HUES64 (cell line): ENCODE measurements around the gene SLC5A7.

Source experiments
- H3K27ac ChIP-seq: 2 replicates; pipeline ENCODE4 v1.7.0; 2013; ENCODE audit warnings: low read depth, low read length, inconsistent platforms
- H3K27me3 ChIP-seq: 2 replicates; pipeline ENCODE4 v1.6.1; 2013; ENCODE audit warnings: mild to moderate bottlenecking, low read length; ENCODE audit not compliant: insufficient read depth
- H3K36me3 ChIP-seq: 2 replicates; pipeline ENCODE4 v1.6.1; 2013; ENCODE audit warnings: mild to moderate bottlenecking, low read length; ENCODE audit not compliant: insufficient read depth
- H3K4me1 ChIP-seq: 2 replicates; pipeline ENCODE4 v1.6.1; 2013; ENCODE audit warnings: mild to moderate bottlenecking, low read length, moderate library complexity; ENCODE audit not compliant: insufficient read depth
- H3K4me3 ChIP-seq: 2 replicates; pipeline ENCODE4 v1.5.1; 2013; ENCODE audit warnings: mild to moderate bottlenecking, low read length, moderate library complexity
- H3K9ac ChIP-seq: 2 replicates; pipeline ENCODE4 v1.6.1; 2013; ENCODE audit warnings: mild to moderate bottlenecking, low read depth, low read length
- H3K9me3 ChIP-seq: 2 replicates; pipeline ENCODE4 v1.6.1; 2013; ENCODE audit warnings: low read depth, low read length; ENCODE audit not compliant: insufficient read depth
- WGBS: fragments of 150-250, 120-280 bp; methylation state at CpG from one replicate; pipeline ENCODE4 v1.1.7; 2013; ENCODE audit warnings: missing lambda C conversion rate; 5-methylcytosine and 5-hydroxymethylcytosine counted together

Gene SLC5A7

DNA sequence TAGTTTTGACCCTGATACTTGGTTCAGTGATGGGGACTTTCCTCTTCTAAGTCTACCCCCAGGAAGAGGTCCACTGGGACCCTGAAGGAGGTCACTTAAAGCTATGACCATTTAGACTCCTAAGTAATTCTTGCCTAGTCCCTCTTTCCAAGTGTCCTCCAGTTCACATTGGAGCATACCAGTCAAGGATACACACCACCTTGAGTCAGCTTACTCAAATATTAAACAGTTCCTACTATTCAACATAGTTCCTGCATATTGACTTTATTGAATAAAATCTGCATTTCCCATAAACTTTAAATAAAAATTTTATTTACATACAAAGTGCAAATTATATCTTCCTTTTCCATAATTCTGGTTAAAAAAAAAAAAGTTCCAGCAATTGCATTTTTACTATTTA lies 36.3 kb downstream of the SLC5A7 start:
- Histone ChIP-seq H3K9me3 (no peaks in the 10 kb centered on the region), H3K4me3 (no peak overlapping the region), H3K9ac (no peak overlapping the region), H3K36me3 (no peaks in the 10 kb centered on the region), H3K27me3 (no peaks in the 10 kb centered on the region), H3K27ac (no peak overlapping the region), H3K4me1 (peaks cover 21% of the 10 kb centered on the region)

- H3K27me3 ChIP-seq: no peaks in the 10 kb centered on the region
- H3K4me1 ChIP-seq: peaks cover 25% of the 10 kb centered on the region
- no peak overlapping the region for H3K9ac ChIP-seq
- H3K4me3 ChIP-seq: no peak overlapping the region
- WGBS: 93% methylated on average over 4 of the region's 4 CpGs
- H3K9me3 ChIP-seq: no peaks in the 10 kb centered on the region
- H3K27ac ChIP-seq: no peak overlapping the region
- no peaks in the 10 kb centered on the region for H3K36me3 ChIP-seq
Measured at GRCh38 chr2:108023776-108024175, 37.5 kb downstream of the SLC5A7 start.

GRCh38 chr2:108026092-108026794 lies 39.9 kb downstream of the SLC5A7 start:
- Histone ChIP-seq H3K4me3 (no peak overlapping the region), H3K36me3 (no peaks in the 10 kb centered on the region), H3K9me3 (peaks cover 10% of the 10 kb centered on the region), H3K27me3 (no peaks in the 10 kb centered on the region), H3K9ac (no peak overlapping the region), H3K27ac (no peak overlapping the region), H3K4me1 (peaks cover 25% of the 10 kb centered on the region)
- 92% methylated on average over 1 of the region's 1 CpG for WGBS

DNA sequence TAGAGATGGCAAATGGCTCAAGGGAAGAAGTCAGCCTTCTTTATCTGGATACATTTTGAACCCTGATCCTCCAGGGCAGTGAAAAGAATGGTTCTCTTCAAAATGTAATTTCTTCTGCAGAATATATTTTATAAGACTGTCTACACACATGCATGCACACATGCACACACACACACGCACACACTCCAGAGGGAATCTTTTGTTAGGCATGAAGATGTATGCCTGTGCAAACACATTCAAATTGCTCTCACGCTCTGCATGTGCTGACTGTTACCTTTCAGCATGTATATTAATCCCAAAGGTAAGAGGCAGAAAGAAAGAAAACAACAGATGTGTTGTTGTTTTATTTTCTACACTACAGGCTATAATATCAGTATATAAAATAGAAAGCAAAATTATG lies 43.2 kb downstream of the SLC5A7 start:
- H3K27ac ChIP-seq: no peak overlapping the region
- H3K9me3 ChIP-seq: peaks cover 21% of the 10 kb centered on the region
- H3K4me3 ChIP-seq: no peak overlapping the region
- peaks cover 25% of the 10 kb centered on the region for H3K4me1 ChIP-seq
- H3K9ac ChIP-seq: no peak overlapping the region
- H3K36me3 ChIP-seq: no peaks in the 10 kb centered on the region
- H3K27me3 ChIP-seq: no peaks in the 10 kb centered on the region
- 100% methylated on average over 2 of the region's 2 CpGs for WGBS

DNA sequence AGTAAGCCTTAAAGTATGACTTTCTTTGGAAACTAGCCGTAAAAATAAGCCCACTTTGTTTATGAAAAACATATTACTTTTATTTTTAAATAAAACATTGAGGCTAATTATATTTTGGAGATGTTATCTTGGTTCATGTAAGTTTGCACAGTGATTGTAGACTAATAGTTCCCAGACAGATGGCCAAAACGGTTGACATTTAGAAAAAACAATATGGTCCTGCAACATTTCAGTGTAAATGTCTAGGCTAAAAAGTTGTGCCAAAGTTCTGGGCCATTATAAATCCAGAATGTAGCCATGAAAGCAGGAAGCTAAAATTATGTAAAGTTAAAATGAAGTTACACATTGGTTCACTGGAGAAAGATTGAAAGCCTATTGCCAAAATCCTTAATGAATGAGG lies 43.6 kb downstream of the SLC5A7 start:
- Histone ChIP-seq H3K36me3 (no peaks in the 10 kb centered on the region), H3K4me3 (no peak overlapping the region), H3K4me1 (peaks cover 25% of the 10 kb centered on the region), H3K9me3 (peaks cover 21% of the 10 kb centered on the region), H3K27me3 (no peaks in the 10 kb centered on the region), H3K27ac (no peak overlapping the region), H3K9ac (no peak overlapping the region)
- 94% methylated on average over 1 of the region's 2 CpGs for WGBS

- no peaks in the 10 kb centered on the region for H3K36me3 ChIP-seq
- peaks cover 14% of the 10 kb centered on the region for H3K4me1 ChIP-seq
- H3K9me3 ChIP-seq: peaks cover 21% of the 10 kb centered on the region
- H3K27ac ChIP-seq: no peak overlapping the region
- no peak overlapping the region for H3K4me3 ChIP-seq
- H3K27me3 ChIP-seq: no peaks in the 10 kb centered on the region
- H3K9ac ChIP-seq: no peak overlapping the region
- 96% methylated on average over 23 of the region's 23 CpGs for WGBS
Measured at GRCh38 chr2:108031471-108031941, 45.2 kb downstream of the SLC5A7 start.

- H3K9ac ChIP-seq: no peak overlapping the region
- H3K4me3 ChIP-seq: no peak overlapping the region
- H3K9me3 ChIP-seq: peaks cover 21% of the 10 kb centered on the region
- no peaks in the 10 kb centered on the region for H3K4me1 ChIP-seq
- H3K27ac ChIP-seq: no peak overlapping the region
- no peaks in the 10 kb centered on the region for H3K36me3 ChIP-seq
- H3K27me3 ChIP-seq: no peaks in the 10 kb centered on the region
Measured at GRCh38 chr2:108034843-108035242, 48.5 kb downstream of the SLC5A7 start.

DNA sequence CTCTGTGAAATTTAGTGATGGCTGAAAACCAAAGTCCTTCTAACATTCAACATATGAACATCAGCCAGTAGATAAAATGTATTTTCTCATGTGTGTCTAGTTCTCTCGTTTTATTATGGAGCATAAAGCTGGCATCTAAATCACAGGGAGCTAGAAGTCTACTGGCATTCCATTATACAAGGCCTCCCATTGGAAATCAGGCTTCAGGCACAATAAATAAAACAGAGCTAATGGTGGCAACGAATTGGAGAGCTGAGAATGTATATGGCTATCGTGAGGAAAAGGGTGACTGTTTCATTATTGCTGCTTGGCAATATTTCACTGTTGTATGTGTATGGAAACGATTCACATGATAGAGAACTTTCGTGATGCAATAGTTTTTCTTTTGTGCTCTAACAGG lies 62.4 kb downstream of the SLC5A7 start:
- Histone ChIP-seq H3K9ac (no peak overlapping the region), H3K9me3 (peaks cover 22% of the 10 kb centered on the region), H3K36me3 (no peaks in the 10 kb centered on the region), H3K27me3 (no peaks in the 10 kb centered on the region), H3K27ac (no peak overlapping the region), H3K4me3 (no peak overlapping the region), H3K4me1 (no peaks in the 10 kb centered on the region)
- WGBS: 95% methylated on average over 5 of the region's 5 CpGs

DNA sequence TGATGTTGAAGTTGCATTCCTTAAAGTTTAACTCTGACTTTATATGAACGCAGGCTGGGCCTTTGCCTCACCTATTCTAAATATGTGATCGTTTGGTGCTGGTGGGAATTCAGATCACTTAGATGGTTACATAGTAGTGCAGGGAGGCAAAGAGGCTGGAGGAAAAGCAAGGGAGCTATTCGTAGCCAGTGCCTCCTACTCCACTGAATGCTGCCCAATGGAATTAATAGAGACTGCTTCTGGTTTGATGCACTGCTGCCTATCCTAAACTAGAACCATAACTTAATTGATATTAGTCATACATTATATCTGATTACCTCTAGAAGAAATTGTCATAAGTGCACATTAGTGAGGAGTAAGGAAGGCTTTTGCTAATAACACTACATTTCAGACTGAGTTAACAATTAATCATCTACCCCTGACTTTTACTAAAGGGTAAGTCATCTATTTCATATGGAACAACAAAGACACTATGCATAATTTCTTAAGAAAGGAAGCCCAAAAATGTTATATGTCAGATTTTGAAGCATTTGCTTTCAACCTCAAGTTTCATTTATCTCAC lies 72.3 kb downstream of the SLC5A7 start:
- no peak overlapping the region for H3K9ac ChIP-seq
- no peaks in the 10 kb centered on the region for H3K4me1 ChIP-seq
- WGBS: 84% methylated on average over 3 of the region's 3 CpGs
- no peaks in the 10 kb centered on the region for H3K36me3 ChIP-seq
- no peak overlapping the region for H3K4me3 ChIP-seq
- H3K27me3 ChIP-seq: no peaks in the 10 kb centered on the region
- no peaks in the 10 kb centered on the region for H3K9me3 ChIP-seq
- H3K27ac ChIP-seq: no peak overlapping the region

DNA sequence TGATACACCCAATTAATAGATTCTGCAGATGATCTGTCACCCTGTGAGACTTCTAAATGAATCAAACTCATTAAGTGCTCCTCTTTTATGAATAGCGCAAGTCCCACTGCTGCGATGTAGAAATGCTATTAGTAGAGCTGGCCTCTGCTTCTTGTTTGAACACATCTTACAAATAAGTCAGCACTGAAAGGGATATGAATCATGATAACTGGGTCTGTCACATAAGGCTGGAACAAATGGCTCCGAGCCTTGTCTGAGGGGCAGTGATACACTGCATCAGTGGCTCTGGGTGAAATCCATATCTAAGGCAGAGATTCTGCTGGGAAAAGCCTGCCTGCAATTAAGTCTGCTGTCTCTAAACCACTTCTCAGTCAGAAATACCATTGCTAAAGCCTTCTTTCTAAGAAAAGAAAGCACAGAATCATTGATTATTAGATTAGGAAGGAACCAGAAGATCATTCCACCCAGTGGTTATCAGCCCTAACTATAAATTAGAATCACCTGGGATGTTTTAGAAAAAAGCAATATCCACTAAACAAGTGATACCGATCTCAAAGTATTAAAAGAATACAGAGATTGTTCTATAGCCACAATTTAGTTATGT lies 75.2 kb downstream of the SLC5A7 start:
- WGBS: 78% methylated on average over 3 of the region's 4 CpGs

More for the DNA sequence above, 75.2 kb downstream of the SLC5A7 start:
- H3K9me3 ChIP-seq: no peaks in the 10 kb centered on the region
- H3K4me3 ChIP-seq: no peak overlapping the region
- H3K9ac ChIP-seq: no peak overlapping the region
- no peaks in the 10 kb centered on the region for H3K4me1 ChIP-seq
- no peaks in the 10 kb centered on the region for H3K36me3 ChIP-seq
- H3K27me3 ChIP-seq: no peaks in the 10 kb centered on the region
- H3K27ac ChIP-seq: no peak overlapping the region
